Measurements from ENCODE around the gene SPSB1. TPM values are rescaled to one million over a fixed set of nuclear protein-coding genes. Genes with fewer than 3 reads are reported as not detected.

The SPSB1 gene
- total and polyA plus RNA-seq, 2 of the 4 experiments (the other 2 are of a cell fraction) = 16.7 to 19.8 TPM

- ChIA-PET CTCF (interaction anchor here (0.6 to 1.1 kb wide), 5 partner anchors 11 to 653 kb away, joined by 3 to 7 read pairs (median 3); partner anchors contain the start of gene H6PD), POLR2A (ENCODE audit: unreplicated experiment) (interaction anchor here (0.5 kb wide), 1 partner anchor 48 kb away, joined by 3 read pairs; no protein-coding TSS in a partner anchor)
- H3K27ac ChIP-seq (ENCODE audit: insufficient read depth, low read length) = no peak overlapping the region
- no peak overlapping the region for H2BK20ac ChIP-seq (ENCODE audit: low read depth, low read length)
- no peak overlapping the region for H3K18ac ChIP-seq (ENCODE audit: low read depth, low read length)
- H3K4me3 ChIP-seq (ENCODE audit: insufficient read depth, low read depth, low read length) = no peak overlapping the region
- H3K4ac ChIP-seq (ENCODE audit: low read depth, low read length) = no peak overlapping the region
- no peaks in the 10 kb centered on the region for H3K27me3 ChIP-seq (ENCODE audit: control insufficient read depth, insufficient read depth, low read length)
- dilution Hi-C loops (cut with HindIII; ENCODE audit: low sequenced_read_pairs, unreplicated experiment) = no loop called here
- no peak overlapping the region for H2BK5ac ChIP-seq (ENCODE audit: low read depth, low read length, poor library complexity, severe bottlenecking)
- H3K9ac ChIP-seq (ENCODE audit: low read depth, low read length) = no peak overlapping the region
- no peaks in the 10 kb centered on the region for H3K9me3 ChIP-seq (ENCODE audit: control insufficient read depth, insufficient read depth, low read length)
- H3K14ac ChIP-seq (replicated peaks; ENCODE audit: low read depth, low read length) = no peak overlapping the region
- no peak overlapping the region for H3K56ac ChIP-seq (ENCODE audit: extremely low read depth, insufficient read depth, low read length)
- 80% methylated on average over 12 of the region's 17 CpGs; no CpG with 5 or more reads in 1 of the 2 experiments for WGBS, 2 experiments (ENCODE audit: extremely low coverage in 2 of 2, insufficient read length in 1 of 2)
- H3K23ac ChIP-seq (ENCODE audit: low read depth, low read length) = no peak overlapping the region
- in situ Hi-C loops (cut with MboI; ENCODE audit: low sequenced_read_pairs) = no loop called here
- no peak overlapping the region for H4K5ac ChIP-seq (ENCODE audit: low read depth, low read length)
- no peak overlapping the region for H2AK5ac ChIP-seq (ENCODE audit: low read depth, low read length)
- BruUV-seq (replicated peaks) = no TSS peak
- intact Hi-C loops (cut with micrococcal nuclease) = loop anchor here (1.0 kb wide), 1 partner anchor 139 kb away; no protein-coding TSS in a partner anchor
- peaks cover 17% of the 10 kb centered on the region; the same call in 1 of the 2 replicates for H3K36me3 ChIP-seq (ENCODE audit: control insufficient read depth, insufficient read depth, low read length)
- H3K9me1 ChIP-seq (ENCODE audit: insufficient read depth, low read length) = peaks cover 2% of the 10 kb centered on the region; the same call in 1 of the 2 replicates
- H3K79me1 ChIP-seq (ENCODE audit: low read depth in 1 of 2, low read length in 2 of 2) = peaks cover 0 to 4% of the 10 kb centered on the region in 2 experiments; a peak in 3 of 4 replicates
- no peak overlapping the region for H2AK9ac ChIP-seq (replicated peaks; ENCODE audit: low read depth, low read length, poor library complexity)
- H4K20me1 ChIP-seq (ENCODE audit: insufficient read depth, low read length) = peaks cover 6% of the 10 kb centered on the region; the same call in 1 of the 2 replicates
- peak overlapping the region; percentile 16 for H2AFZ ChIP-seq (replicated peaks; ENCODE audit: low read length, poor library complexity)
- peaks cover 10% of the 10 kb centered on the region; the same call in 1 of the 2 replicates for H3K4me1 ChIP-seq (ENCODE audit: control insufficient read depth, insufficient read depth, low read length)
- ATAC-seq (ENCODE audit: low read depth) (peak; percentile 83), DNase-seq (peak; percentile 44)
- H2BK15ac ChIP-seq (ENCODE audit: low read depth, low read length) = no peak overlapping the region
- no peak overlapping the region for H2BK120ac ChIP-seq (ENCODE audit: low read depth, low read length)
- H4K8ac ChIP-seq (ENCODE audit: low read depth in 2 of 2, low read length in 2 of 2) = no peak overlapping the region
- no peak overlapping the region for H4K91ac ChIP-seq (ENCODE audit: insufficient read depth, low read depth, low read length)
- H3K4me2 ChIP-seq (ENCODE audit: low read depth, low read length) = no peak overlapping the region
- TF ChIP-seq SMC3 (IDR thresholded peaks at IDR 0.05; ENCODE audit: low read depth, low read length) (peak; percentile 73), CTCF (conservative IDR thresholded peaks at IDR 0.05; ENCODE audit: low read depth, low read length) (peak; percentile 69), MAZ (IDR thresholded peaks at IDR 0.05; ENCODE audit: borderline replicate concordance, low read depth, low read length) (no peak), ELK1 (IDR thresholded peaks at IDR 0.05; ENCODE audit: borderline replicate concordance, low read depth, low read length) (no peak), RCOR1 (IDR thresholded peaks at IDR 0.05; ENCODE audit: insufficient replicate concordance, low read length) (no peak), RFX5 (IDR thresholded peaks at IDR 0.05; ENCODE audit: low read depth, low read length) (no peak), USF2 (IDR thresholded peaks at IDR 0.05; ENCODE audit: low read depth, low read length) (no peak), CHD1 (IDR thresholded peaks at IDR 0.05; ENCODE audit: low read depth, low read length) (no peak), POLR2A (IDR thresholded peaks at IDR 0.05; ENCODE audit: low read depth, low read length) (no peak), NFE2L2 (IDR thresholded peaks at IDR 0.05; ENCODE audit: low read depth, low read length) (no peak), RAD21 (IDR thresholded peaks at IDR 0.05; ENCODE audit: low read length) (peak; percentile 78), MXI1 (IDR thresholded peaks at IDR 0.05; ENCODE audit: borderline replicate concordance, low read depth, low read length) (no peak), MAFK (IDR thresholded peaks at IDR 0.05; ENCODE audit: low read depth, low read length) (no peak)
Measured at GRCh38 chr1:9249534-9250410, 42.9 kb upstream of the SPSB1 start.

All from IMR-90 (cell line).